ENCODE results near the gene CYB5D1.
A peak's percentile ranks its signal among the peaks of the same experiment; 100 is the strongest.

CYB5D1 gene

GRCh38 chr17:7857713-7858521 lies at the start of gene CYB5D1:
CYB5D1 (plus strand) TSS chr17:7858003; CDS start chr17:7858135, 132 bp downstream.
- TF ChIP-seq GATA3 (IDR thresholded peaks at IDR 0.05; ENCODE audit: low read depth, low read length) = no peak; the same call in none of the 2 replicates
- peak; percentile 100 for TF ChIP-seq GATA2 (IDR thresholded peaks at IDR 0.05; ENCODE audit: low read depth, low read length)

- TF ChIP-seq GATA2 (IDR thresholded peaks at IDR 0.05; ENCODE audit: low read depth, low read length) (no peak), GATA3 (IDR thresholded peaks at IDR 0.05; ENCODE audit: low read depth, low read length) (no peak)
Measured at GRCh38 chr17:7809086-7809790, 48.6 kb upstream of the CYB5D1 start.

- no peak for TF ChIP-seq GATA2 (IDR thresholded peaks at IDR 0.05; ENCODE audit: low read depth, low read length)
- no peak for TF ChIP-seq GATA3 (IDR thresholded peaks at IDR 0.05; ENCODE audit: low read depth, low read length)
Measured at GRCh38 chr17:7811251-7811650, 46.6 kb upstream of the CYB5D1 start.

GRCh38 chr17:7814969-7815368 lies 42.8 kb upstream of the CYB5D1 start:
- TF ChIP-seq GATA3 (IDR thresholded peaks at IDR 0.05; ENCODE audit: low read depth, low read length) = no peak
- no peak for TF ChIP-seq GATA2 (IDR thresholded peaks at IDR 0.05; ENCODE audit: low read depth, low read length)

- TF ChIP-seq GATA3 (IDR thresholded peaks at IDR 0.05; ENCODE audit: low read depth, low read length) (no peak), GATA2 (IDR thresholded peaks at IDR 0.05; ENCODE audit: low read depth, low read length) (no peak)
Measured at GRCh38 chr17:7816926-7817642, 40.7 kb upstream of the CYB5D1 start.

- TF ChIP-seq GATA3 (IDR thresholded peaks at IDR 0.05; ENCODE audit: low read depth, low read length) (no peak), GATA2 (IDR thresholded peaks at IDR 0.05; ENCODE audit: low read depth, low read length) (no peak)
Measured at GRCh38 chr17:7817643-7817964, 40.2 kb upstream of the CYB5D1 start.

- TF ChIP-seq GATA3 (IDR thresholded peaks at IDR 0.05; ENCODE audit: low read depth, low read length) (no peak), GATA2 (IDR thresholded peaks at IDR 0.05; ENCODE audit: low read depth, low read length) (no peak)
Measured at GRCh38 chr17:7818026-7818425, 39.8 kb upstream of the CYB5D1 start.

GRCh38 chr17:7818746-7819645 lies 38.8 kb upstream of the CYB5D1 start:
- no peak for TF ChIP-seq GATA3 (IDR thresholded peaks at IDR 0.05; ENCODE audit: low read depth, low read length)
- TF ChIP-seq GATA2 (IDR thresholded peaks at IDR 0.05; ENCODE audit: low read depth, low read length) = no peak

- TF ChIP-seq GATA2 (IDR thresholded peaks at IDR 0.05; ENCODE audit: low read depth, low read length) (no peak), GATA3 (IDR thresholded peaks at IDR 0.05; ENCODE audit: low read depth, low read length) (no peak)
Measured at GRCh38 chr17:7820231-7820630, 37.6 kb upstream of the CYB5D1 start.

- TF ChIP-seq GATA3 (IDR thresholded peaks at IDR 0.05; ENCODE audit: low read depth, low read length) (no peak), GATA2 (IDR thresholded peaks at IDR 0.05; ENCODE audit: low read depth, low read length) (no peak)
Measured at GRCh38 chr17:7822126-7822525, 35.7 kb upstream of the CYB5D1 start.

- TF ChIP-seq GATA3 (IDR thresholded peaks at IDR 0.05; ENCODE audit: low read depth, low read length) = no peak
Measured at GRCh38 chr17:7823581-7824001, 34.2 kb upstream of the CYB5D1 start.

- TF ChIP-seq GATA3 (IDR thresholded peaks at IDR 0.05; ENCODE audit: low read depth, low read length) (no peak), GATA2 (IDR thresholded peaks at IDR 0.05; ENCODE audit: low read depth, low read length) (no peak)
Measured at GRCh38 chr17:7824021-7824924, 33.5 kb upstream of the CYB5D1 start.

Data from SH-SY5Y (cell line).